Mesothelial cell of epicardium (in vitro differentiated cells): ENCODE results near the gene MED13. TPM values are rescaled to one million over a fixed set of nuclear protein-coding genes. Genes with fewer than 3 reads are reported as not detected.
"Not testable (repeated sequence)": the region's sequence is repeated elsewhere in the genome, so short reads cannot be mapped to it uniquely, and the experiment has no call there.

Experiments used
- DNase-seq, 2 experiments: peaks; one replicate each; pipeline ENCODE4 v3.0.0; 2021; ENCODE audit warnings: low spot score in 2 of 2; ENCODE audit not compliant: unreplicated experiment in 2 of 2
- H3K27ac Mint-ChIP-seq: 2 replicates; pipeline ENCODE4 v1.8.0; 2021; ENCODE audit warnings: mixed read lengths
- H3K27me3 Mint-ChIP-seq: 2 replicates; pipeline ENCODE4 v1.8.0; 2021; ENCODE audit warnings: low read depth, mixed read lengths
- H3K36me3 Mint-ChIP-seq: 2 replicates; pipeline ENCODE4 v1.8.0; 2021; ENCODE audit warnings: mixed read lengths
- H3K4me1 Mint-ChIP-seq: 2 replicates; pipeline ENCODE4 v1.8.0; 2021; ENCODE audit warnings: mixed read lengths
- H3K4me3 Mint-ChIP-seq: 2 replicates; pipeline ENCODE4 v1.8.0; 2021; ENCODE audit warnings: mild to moderate bottlenecking, moderate library complexity, mixed read lengths
- H3K9me3 Mint-ChIP-seq: 2 replicates; pipeline ENCODE4 v1.8.0; 2021; ENCODE audit warnings: mixed read lengths
- total RNA-seq: library from RNA; stranded (reverse); gene quantifications from 3 replicates; pipeline ENCODE4 v1.2.1, GENCODE V29; 2021
- TF ChIP-seq, protein P1 (sequence below): fragments of 200-600 bp; sonication (generic); IDR thresholded peaks from one replicate; pipeline ENCODE4 v1.5.0; 2021; ENCODE audit warnings: antibody characterized with exemption; ENCODE audit not compliant: unreplicated experiment

The MED13 gene
- total RNA-seq, 1 donor from 2014 or later = 73.0 TPM

DNA sequence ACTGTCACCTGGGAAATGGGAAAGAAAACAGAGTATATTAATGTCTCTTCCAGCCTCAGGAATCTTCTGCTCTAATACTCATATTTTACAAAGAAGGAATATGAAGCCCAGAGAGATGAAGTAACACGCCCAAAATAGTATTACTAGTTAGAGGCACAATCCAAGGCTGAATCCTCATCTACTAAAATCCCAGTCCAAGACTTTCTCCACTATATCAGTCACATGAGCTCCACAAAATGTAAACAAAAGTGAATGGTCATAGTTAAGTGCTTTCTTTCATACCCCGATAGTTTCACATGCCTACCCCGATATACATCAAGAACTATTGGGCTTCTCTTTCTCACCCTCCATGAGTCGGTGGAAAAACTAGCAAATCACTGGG, 138.3 kb downstream of the MED13 start:
- TF ChIP-seq, protein P1, sequence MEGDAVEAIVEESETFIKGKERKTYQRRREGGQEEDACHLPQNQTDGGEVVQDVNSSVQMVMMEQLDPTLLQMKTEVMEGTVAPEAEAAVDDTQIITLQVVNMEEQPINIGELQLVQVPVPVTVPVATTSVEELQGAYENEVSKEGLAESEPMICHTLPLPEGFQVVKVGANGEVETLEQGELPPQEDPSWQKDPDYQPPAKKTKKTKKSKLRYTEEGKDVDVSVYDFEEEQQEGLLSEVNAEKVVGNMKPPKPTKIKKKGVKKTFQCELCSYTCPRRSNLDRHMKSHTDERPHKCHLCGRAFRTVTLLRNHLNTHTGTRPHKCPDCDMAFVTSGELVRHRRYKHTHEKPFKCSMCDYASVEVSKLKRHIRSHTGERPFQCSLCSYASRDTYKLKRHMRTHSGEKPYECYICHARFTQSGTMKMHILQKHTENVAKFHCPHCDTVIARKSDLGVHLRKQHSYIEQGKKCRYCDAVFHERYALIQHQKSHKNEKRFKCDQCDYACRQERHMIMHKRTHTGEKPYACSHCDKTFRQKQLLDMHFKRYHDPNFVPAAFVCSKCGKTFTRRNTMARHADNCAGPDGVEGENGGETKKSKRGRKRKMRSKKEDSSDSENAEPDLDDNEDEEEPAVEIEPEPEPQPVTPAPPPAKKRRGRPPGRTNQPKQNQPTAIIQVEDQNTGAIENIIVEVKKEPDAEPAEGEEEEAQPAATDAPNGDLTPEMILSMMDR = no peak
- peak overlapping the region; percentile 85 for H3K4me3 Mint-ChIP-seq
- H3K27ac Mint-ChIP-seq = peak overlapping the region; percentile 97
- H3K4me1 Mint-ChIP-seq = peaks cover 17% of the 10 kb centered on the region
- no peaks in the 10 kb centered on the region for H3K9me3 Mint-ChIP-seq
- peaks cover 2% of the 10 kb centered on the region for H3K27me3 Mint-ChIP-seq
- H3K36me3 Mint-ChIP-seq = peaks cover 5% of the 10 kb centered on the region
- DNase-seq = no peak

DNA sequence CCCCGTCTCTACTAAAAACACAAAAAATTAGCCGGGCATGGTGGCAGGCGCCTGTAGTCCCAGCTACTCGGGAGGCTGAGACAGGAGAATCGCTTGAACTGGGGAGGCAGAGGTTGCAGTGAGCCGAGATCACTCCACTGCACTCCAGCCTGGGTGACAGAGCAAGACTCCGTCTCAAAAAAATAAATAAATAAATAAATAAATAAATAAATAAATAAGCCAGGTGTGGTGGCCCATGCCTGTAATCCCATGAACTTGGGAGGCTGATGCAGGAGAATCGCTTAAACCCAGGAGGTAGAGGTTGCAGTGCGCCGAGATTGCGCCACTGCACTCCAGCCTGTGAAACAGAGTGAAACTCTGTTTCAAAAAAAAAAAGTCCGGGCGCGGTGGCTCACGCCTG, 149.9 kb downstream of the MED13 start:
- peaks cover 36% of the 10 kb centered on the region for H3K36me3 Mint-ChIP-seq
- H3K27ac Mint-ChIP-seq, H3K4me1 Mint-ChIP-seq, H3K9me3 Mint-ChIP-seq, H3K27me3 Mint-ChIP-seq, H3K4me3 Mint-ChIP-seq, DNase-seq: not testable (repeated sequence)

DNA sequence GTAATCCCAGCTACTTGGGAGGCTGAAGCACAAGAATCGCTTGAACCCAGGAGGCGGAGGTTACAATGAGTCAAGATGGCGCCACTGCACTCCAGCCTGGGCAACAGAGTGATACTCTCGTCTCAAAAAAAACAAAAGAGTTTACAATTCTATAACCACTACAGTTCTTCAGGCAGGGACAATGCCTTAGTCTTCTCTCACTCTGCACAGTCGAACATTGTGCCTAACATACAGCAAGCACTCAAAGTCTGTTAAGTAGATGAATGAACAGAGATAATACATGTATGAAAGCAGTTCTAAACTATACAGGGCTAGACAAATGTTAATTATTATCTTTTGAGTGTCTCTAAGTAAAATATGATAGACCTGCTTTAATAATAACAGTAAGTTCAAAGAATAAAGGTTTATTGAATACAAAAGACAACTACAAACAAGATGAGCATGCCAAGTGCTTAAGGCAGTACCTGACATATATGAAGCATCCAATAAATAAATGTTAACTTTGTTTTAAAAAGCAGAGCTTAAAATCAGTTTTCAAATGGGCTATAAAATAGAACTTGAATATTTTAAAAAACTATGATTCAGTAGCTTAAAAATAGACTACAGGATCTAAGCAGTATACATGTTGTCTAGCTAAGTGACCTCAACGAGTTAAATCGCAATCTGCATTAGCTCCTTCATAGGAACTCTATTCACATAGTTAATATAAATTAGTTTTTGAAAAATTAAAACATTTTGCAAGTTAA, 156.6 kb downstream of the MED13 start:
- no peak for DNase-seq

DNA sequence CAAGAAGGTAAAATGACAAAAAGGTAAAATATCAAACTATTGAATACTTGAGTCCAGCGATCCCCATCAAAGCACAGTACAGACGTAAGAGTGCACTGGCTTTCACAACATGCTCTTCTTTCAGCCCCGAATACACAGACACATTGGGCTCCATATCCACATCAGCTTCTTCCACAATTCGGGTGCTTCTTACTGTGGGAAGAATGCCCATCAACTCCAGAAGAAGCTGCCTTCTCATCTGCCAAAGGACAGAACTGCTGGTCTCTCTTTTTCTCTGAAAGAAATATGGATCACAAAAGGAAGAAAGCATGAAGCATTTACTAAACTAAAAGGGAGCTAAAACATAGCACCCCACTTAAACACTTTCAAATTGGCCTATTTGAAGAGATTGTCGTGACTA, 157.7 kb downstream of the MED13 start:
- TF ChIP-seq, protein P1 = no peak
- Mint-ChIP-seq H3K4me1 (no peaks in the 10 kb centered on the region), H3K36me3 (peaks cover 37% of the 10 kb centered on the region), H3K4me3 (no peak overlapping the region), H3K9me3 (peaks cover 3% of the 10 kb centered on the region), H3K27ac (no peak overlapping the region), H3K27me3 (no peaks in the 10 kb centered on the region)
- no peak for DNase-seq

More for the DNA sequence above, 156.6 kb downstream of the MED13 start:
- no peak overlapping the region for H3K27ac Mint-ChIP-seq
- H3K9me3 Mint-ChIP-seq = peaks cover 3% of the 10 kb centered on the region
- no peaks in the 10 kb centered on the region for H3K27me3 Mint-ChIP-seq
- TF ChIP-seq, protein P1 = no peak
- no peaks in the 10 kb centered on the region for H3K4me1 Mint-ChIP-seq
- H3K4me3 Mint-ChIP-seq = no peak overlapping the region
- H3K36me3 Mint-ChIP-seq = peaks cover 30% of the 10 kb centered on the region

DNA sequence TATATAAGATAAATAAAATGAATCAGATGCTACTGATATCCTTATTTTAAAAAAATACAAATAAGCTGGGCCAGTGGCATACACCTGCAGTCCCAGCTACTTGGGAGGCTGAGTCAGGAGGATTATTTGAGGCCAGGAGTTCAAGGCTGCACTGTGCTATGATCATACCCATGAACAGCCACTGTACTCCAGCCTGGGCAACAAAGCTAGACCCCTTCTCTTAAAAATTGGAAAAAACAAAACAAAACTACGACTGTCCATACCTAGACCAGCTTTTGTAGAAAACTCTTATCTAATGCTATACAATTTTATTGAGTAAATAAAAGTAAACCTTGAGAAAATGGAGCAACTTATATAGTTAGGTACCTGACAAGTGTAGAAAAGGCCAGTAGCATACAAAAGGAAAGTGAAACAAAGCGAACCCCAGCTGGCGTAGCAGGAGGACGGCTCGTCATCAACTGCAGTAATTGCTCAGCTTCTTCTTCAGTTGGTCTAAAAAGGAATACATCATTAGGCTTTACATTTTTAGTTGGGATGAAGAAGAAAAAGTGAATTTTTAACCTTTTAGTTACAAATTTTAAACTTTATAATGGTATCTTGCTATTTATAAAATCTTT, 160.9 kb downstream of the MED13 start:
- Mint-ChIP-seq H3K4me3 (no peak overlapping the region), H3K27ac (no peak overlapping the region), H3K27me3 (no peaks in the 10 kb centered on the region), H3K36me3 (peaks cover 37% of the 10 kb centered on the region), H3K4me1 (no peaks in the 10 kb centered on the region), H3K9me3 (no peaks in the 10 kb centered on the region)
- DNase-seq = no peak
- TF ChIP-seq, protein P1 = no peak

DNA sequence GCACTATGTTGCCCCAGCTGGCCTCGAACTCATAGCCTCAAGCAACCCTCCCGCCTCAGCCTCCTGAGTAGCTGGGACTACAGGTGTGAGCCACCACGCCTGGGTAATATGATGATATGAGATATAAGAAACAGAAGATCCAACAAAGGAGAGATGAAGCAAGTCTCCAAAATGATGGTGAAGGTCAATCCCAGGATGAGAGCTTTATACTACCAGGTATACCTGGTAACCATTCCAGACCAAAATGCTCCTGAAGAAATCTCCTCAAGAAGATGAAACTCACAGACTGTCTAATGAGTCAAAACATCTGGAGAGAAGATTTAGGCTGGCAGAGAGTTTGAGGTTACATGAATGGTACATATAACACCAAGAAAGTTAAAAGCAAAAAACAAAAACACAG, 161.8 kb downstream of the MED13 start:
- H3K4me1 Mint-ChIP-seq = no peaks in the 10 kb centered on the region
- H3K9me3 Mint-ChIP-seq = no peaks in the 10 kb centered on the region
- TF ChIP-seq, protein P1 = no peak
- no peaks in the 10 kb centered on the region for H3K27me3 Mint-ChIP-seq
- no peak overlapping the region for H3K4me3 Mint-ChIP-seq
- H3K27ac Mint-ChIP-seq = no peak overlapping the region
- no peak for DNase-seq
- peaks cover 41% of the 10 kb centered on the region for H3K36me3 Mint-ChIP-seq
